HepG2 (cell line): ENCODE data around the gene SAPCD2. TPM values are rescaled to one million over a fixed set of nuclear protein-coding genes. Genes with fewer than 3 reads are reported as not detected.

Source experiments
- ARNTL ChIP-seq: sonication (generic); formaldehyde crosslinking; IDR thresholded peaks from 2 replicates; pipeline ENCODE4 v1.4.0; 2020; ENCODE audit warnings: mild to moderate bottlenecking, missing genetic modification reagents
- ESRRA ChIP-seq: sonication (generic); formaldehyde crosslinking; IDR thresholded peaks from 2 replicates; pipeline ENCODE4 v1.5.1; 2020; ENCODE audit warnings: mild to moderate bottlenecking, low read depth, missing genetic modification reagents
- FLYWCH1 ChIP-seq: sonication (generic); formaldehyde crosslinking; IDR thresholded peaks from 2 replicates; pipeline ENCODE4 v1.8.1; 2023; ENCODE audit warnings: mild to moderate bottlenecking, missing genetic modification reagents
- MIXL1 ChIP-seq: IDR thresholded peaks from 2 replicates; pipeline ENCODE4 v1.6.1; 2016
- NR2F6 ChIP-seq, 2 experiments: IDR thresholded peaks; 2 replicates each; pipeline ENCODE4 v1.6.1; 2016; ENCODE audit warnings: antibody characterized with exemption in 1 of 2, mild to moderate bottlenecking in 1 of 2
- REPIN1 ChIP-seq: sonication (generic); formaldehyde crosslinking; IDR thresholded peaks from 2 replicates; pipeline ENCODE4 v1.8.0; 2022; ENCODE audit warnings: missing genetic modification reagents, low read depth, mild to moderate bottlenecking, borderline replicate concordance
- THAP11 ChIP-seq: IDR thresholded peaks from 2 replicates; pipeline ENCODE4 v1.6.1; 2016; ENCODE audit warnings: missing biosample characterization, missing genetic modification reagents
- ZBTB20 ChIP-seq: sonication (generic); formaldehyde crosslinking; IDR thresholded peaks from 2 replicates; pipeline ENCODE4 v1.8.1; 2023; ENCODE audit warnings: missing genetic modification reagents, low read depth, mild to moderate bottlenecking, borderline replicate concordance
- ZNF296 ChIP-seq: sonication (generic); formaldehyde crosslinking; conservative IDR thresholded peaks from 2 replicates; pipeline ENCODE4 v1.5.0; 2020; ENCODE audit warnings: mild to moderate bottlenecking, missing genetic modification reagents
- ZNF333 ChIP-seq: sonication (generic); formaldehyde crosslinking; IDR thresholded peaks from 2 replicates; pipeline ENCODE4 v1.4.0; 2020; ENCODE audit warnings: mild to moderate bottlenecking, missing genetic modification reagents, borderline replicate concordance
- ZNF552 ChIP-seq: sonication (generic); formaldehyde crosslinking; IDR thresholded peaks from 2 replicates; pipeline ENCODE4 v1.9.0; 2022; ENCODE audit warnings: missing genetic modification reagents, mild to moderate bottlenecking, borderline replicate concordance
- ZNF557 ChIP-seq: sonication (generic); formaldehyde crosslinking; IDR thresholded peaks from 2 replicates; pipeline ENCODE4 v1.4.0; 2020; ENCODE audit warnings: missing genetic modification reagents
- ZNF761 ChIP-seq: sonication (generic); formaldehyde crosslinking; conservative IDR thresholded peaks from 2 replicates; pipeline ENCODE4 v1.4.0; 2020; ENCODE audit warnings: mild to moderate bottlenecking, missing genetic modification reagents
- ZNF788 ChIP-seq: sonication (generic); formaldehyde crosslinking; IDR thresholded peaks from 2 replicates; pipeline ENCODE4 v1.5.0; 2020; ENCODE audit warnings: mild to moderate bottlenecking, missing genetic modification reagents, borderline replicate concordance
- polyA plus RNA-seq, 8 experiments: library from polyadenylated mRNA; depleted of rRNA in 3 of 8; stranded (reverse) in 7 of 8; unstranded in 1 of 8; fragments of >200 nt; fragmentation: Illumina TruSeq in 4 of 8; extraction: Trizol in 4 of 8; gene quantifications; 2 replicates each; pipeline versions ENCODE4 v1.2.1 to v1.2.3, GENCODE V29; 2011 to 2016; ENCODE audit warnings: low read depth in 4 of 8, missing spikeins in 1 of 8, mixed read lengths in 1 of 8; ENCODE audit not compliant: insufficient read depth in 1 of 8
- total RNA-seq, 5 experiments: library from RNA; depleted of rRNA; stranded (reverse); fragments of >200 nt; fragmentation: Illumina TruSeq; extraction: Trizol; gene quantifications; 2 replicates each; pipeline ENCODE4 v1.2.3, GENCODE V29; 2016; ENCODE audit warnings: low read depth in 1 of 5
- TF ChIP-seq, protein P1 (sequence below): sonication (generic); formaldehyde crosslinking; IDR thresholded peaks from 2 replicates; pipeline ENCODE4 v1.5.0; 2020; ENCODE audit warnings: missing genetic modification reagents
- TF ChIP-seq, protein P2 (sequence below): sonication (generic); formaldehyde crosslinking; IDR thresholded peaks from 2 replicates; pipeline ENCODE4 v1.4.0; 2020; ENCODE audit warnings: mild to moderate bottlenecking, missing genetic modification reagents, borderline replicate concordance
- TF ChIP-seq, protein P3 (sequence below): sonication (generic); formaldehyde crosslinking; IDR thresholded peaks from 2 replicates; pipeline ENCODE4 v1.4.0; 2020; ENCODE audit warnings: mild to moderate bottlenecking, missing genetic modification reagents
- TF ChIP-seq, protein P4 (sequence below): sonication (generic); formaldehyde crosslinking; IDR thresholded peaks from 2 replicates; pipeline ENCODE4 v1.4.0; 2020; ENCODE audit warnings: missing genetic modification reagents

SAPCD2 gene
- total and polyA plus RNA-seq, 2 of the 13 experiments (the other 11 are each of a cell fraction or from before 2014, with no cell fraction given): 21.9 to 42.8 TPM

DNA sequence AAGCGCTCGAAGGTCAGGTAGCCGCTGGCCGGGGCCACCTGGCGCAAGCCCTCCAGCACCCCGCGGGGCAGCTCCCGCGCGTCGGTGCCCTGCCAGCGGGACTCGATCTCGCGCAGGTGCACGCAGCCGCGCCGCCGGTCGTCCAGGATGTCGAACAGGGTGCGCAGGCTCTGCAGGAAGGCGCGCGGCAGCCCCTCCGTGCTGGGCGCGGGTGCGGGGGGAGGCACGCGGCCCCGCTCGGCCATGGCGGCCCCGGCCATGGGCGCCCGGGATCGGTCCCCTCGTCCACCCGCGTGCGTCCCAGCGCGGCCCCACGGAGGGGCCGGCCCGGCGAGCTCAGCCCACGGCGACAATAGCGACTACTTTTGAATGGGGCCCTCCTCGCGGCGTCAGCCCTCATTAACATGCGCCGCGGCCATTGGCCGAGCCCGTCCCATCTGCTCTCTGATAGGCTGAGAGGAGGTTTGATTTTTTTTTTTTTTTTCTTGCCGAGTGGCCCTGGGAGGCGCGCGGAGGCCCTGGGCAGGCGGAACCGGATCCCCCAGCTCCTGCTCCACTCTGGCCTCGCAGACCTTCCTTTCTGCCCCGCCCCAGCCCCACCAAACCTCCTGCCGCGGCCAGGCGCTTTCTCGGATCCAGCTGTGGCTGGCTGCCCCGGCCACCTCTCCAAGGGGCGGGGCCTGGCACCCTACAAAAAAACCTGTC is at the start of gene SAPCD2 (continued):
- TF ChIP-seq, protein P1, sequence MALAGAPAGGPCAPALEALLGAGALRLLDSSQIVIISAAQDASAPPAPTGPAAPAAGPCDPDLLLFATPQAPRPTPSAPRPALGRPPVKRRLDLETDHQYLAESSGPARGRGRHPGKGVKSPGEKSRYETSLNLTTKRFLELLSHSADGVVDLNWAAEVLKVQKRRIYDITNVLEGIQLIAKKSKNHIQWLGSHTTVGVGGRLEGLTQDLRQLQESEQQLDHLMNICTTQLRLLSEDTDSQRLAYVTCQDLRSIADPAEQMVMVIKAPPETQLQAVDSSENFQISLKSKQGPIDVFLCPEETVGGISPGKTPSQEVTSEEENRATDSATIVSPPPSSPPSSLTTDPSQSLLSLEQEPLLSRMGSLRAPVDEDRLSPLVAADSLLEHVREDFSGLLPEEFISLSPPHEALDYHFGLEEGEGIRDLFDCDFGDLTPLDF (CRISPR knock-in tag): 0 out of 2 replicates have a peak, but pooled peaks have one; percentile 35
- TF ChIP-seq MIXL1 (CRISPR knock-in tag): 0 out of 2 replicates have a peak, but pooled peaks have one; percentile 26
- TF ChIP-seq NR2F6 (IDR thresholded peaks at IDR 0.05): no peak
- TF ChIP-seq NR2F6 (CRISPR knock-in tag; IDR thresholded peaks at IDR 0.05): no peak
- 0 out of 2 replicates have a peak, but pooled peaks have one; percentile 23 for TF ChIP-seq ZNF761 (CRISPR knock-in tag)
- 0 out of 2 replicates have a peak, but pooled peaks have one; percentile 25 for TF ChIP-seq ESRRA
- 0 out of 2 replicates have a peak, but pooled peaks have one; percentile 45 for TF ChIP-seq THAP11
- TF ChIP-seq ARNTL: peak; percentile 35; the same call in 1 of the 2 replicates
- no peak for TF ChIP-seq ZNF557 (CRISPR knock-in tag)
- no peak for TF ChIP-seq ZBTB20 (CRISPR knock-in tag)
- TF ChIP-seq ZNF788 (CRISPR knock-in tag): no peak
- TF ChIP-seq, protein P2, sequence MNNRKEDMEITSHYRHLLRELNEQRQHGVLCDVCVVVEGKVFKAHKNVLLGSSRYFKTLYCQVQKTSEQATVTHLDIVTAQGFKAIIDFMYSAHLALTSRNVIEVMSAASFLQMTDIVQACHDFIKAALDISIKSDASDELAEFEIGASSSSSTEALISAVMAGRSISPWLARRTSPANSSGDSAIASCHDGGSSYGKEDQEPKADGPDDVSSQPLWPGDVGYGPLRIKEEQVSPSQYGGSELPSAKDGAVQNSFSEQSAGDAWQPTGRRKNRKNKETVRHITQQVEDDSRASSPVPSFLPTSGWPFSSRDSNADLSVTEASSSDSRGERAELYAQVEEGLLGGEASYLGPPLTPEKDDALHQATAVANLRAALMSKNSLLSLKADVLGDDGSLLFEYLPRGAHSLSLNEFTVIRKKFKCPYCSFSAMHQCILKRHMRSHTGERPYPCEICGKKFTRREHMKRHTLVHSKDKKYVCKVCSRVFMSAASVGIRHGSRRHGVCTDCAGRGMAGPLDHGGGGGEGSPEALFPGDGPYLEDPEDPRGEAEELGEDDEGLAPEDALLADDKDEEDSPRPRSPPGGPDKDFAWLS (CRISPR knock-in tag): no peak
- TF ChIP-seq FLYWCH1 (CRISPR knock-in tag): no peak
- TF ChIP-seq, protein P3, sequence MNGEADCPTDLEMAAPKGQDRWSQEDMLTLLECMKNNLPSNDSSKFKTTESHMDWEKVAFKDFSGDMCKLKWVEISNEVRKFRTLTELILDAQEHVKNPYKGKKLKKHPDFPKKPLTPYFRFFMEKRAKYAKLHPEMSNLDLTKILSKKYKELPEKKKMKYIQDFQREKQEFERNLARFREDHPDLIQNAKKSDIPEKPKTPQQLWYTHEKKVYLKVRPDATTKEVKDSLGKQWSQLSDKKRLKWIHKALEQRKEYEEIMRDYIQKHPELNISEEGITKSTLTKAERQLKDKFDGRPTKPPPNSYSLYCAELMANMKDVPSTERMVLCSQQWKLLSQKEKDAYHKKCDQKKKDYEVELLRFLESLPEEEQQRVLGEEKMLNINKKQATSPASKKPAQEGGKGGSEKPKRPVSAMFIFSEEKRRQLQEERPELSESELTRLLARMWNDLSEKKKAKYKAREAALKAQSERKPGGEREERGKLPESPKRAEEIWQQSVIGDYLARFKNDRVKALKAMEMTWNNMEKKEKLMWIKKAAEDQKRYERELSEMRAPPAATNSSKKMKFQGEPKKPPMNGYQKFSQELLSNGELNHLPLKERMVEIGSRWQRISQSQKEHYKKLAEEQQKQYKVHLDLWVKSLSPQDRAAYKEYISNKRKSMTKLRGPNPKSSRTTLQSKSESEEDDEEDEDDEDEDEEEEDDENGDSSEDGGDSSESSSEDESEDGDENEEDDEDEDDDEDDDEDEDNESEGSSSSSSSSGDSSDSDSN: peak; percentile 65
- TF ChIP-seq, protein P4, sequence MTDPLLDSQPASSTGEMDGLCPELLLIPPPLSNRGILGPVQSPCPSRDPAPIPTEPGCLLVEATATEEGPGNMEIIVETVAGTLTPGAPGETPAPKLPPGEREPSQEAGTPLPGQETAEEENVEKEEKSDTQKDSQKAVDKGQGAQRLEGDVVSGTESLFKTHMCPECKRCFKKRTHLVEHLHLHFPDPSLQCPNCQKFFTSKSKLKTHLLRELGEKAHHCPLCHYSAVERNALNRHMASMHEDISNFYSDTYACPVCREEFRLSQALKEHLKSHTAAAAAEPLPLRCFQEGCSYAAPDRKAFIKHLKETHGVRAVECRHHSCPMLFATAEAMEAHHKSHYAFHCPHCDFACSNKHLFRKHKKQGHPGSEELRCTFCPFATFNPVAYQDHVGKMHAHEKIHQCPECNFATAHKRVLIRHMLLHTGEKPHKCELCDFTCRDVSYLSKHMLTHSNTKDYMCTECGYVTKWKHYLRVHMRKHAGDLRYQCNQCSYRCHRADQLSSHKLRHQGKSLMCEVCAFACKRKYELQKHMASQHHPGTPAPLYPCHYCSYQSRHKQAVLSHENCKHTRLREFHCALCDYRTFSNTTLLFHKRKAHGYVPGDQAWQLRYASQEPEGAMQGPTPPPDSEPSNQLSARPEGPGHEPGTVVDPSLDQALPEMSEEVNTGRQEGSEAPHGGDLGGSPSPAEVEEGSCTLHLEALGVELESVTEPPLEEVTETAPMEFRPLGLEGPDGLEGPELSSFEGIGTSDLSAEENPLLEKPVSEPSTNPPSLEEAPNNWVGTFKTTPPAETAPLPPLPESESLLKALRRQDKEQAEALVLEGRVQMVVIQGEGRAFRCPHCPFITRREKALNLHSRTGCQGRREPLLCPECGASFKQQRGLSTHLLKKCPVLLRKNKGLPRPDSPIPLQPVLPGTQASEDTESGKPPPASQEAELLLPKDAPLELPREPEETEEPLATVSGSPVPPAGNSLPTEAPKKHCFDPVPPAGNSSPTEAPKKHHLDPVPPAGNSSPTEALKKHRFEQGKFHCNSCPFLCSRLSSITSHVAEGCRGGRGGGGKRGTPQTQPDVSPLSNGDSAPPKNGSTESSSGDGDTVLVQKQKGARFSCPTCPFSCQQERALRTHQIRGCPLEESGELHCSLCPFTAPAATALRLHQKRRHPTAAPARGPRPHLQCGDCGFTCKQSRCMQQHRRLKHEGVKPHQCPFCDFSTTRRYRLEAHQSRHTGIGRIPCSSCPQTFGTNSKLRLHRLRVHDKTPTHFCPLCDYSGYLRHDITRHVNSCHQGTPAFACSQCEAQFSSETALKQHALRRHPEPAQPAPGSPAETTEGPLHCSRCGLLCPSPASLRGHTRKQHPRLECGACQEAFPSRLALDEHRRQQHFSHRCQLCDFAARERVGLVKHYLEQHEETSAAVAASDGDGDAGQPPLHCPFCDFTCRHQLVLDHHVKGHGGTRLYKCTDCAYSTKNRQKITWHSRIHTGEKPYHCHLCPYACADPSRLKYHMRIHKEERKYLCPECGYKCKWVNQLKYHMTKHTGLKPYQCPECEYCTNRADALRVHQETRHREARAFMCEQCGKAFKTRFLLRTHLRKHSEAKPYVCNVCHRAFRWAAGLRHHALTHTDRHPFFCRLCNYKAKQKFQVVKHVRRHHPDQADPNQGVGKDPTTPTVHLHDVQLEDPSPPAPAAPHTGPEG (CRISPR knock-in tag): no peak; the same call in 1 of the 2 replicates
- no peak for TF ChIP-seq ZNF552 (CRISPR knock-in tag)
- TF ChIP-seq ZNF296 (CRISPR knock-in tag): 0 out of 2 replicates have a peak, but pooled peaks have one; percentile 9
- no peak for TF ChIP-seq ZNF333 (CRISPR knock-in tag)
- TF ChIP-seq REPIN1 (CRISPR knock-in tag): 0 out of 2 replicates have a peak, but pooled peaks have one; percentile 19
